Fibroblast of lung (primary cell): Measurements from ENCODE around the gene TRAF3.

Experiments
- EZH2 ChIP-seq: IDR thresholded peaks from 2 replicates; pipeline ENCODE4 v1.5.1; 2012; ENCODE audit warnings: low read length, control low read depth, mild to moderate bottlenecking; ENCODE audit errors: missing control alignments
- TF ChIP-seq, protein P1 (sequence below), 2 donors: IDR thresholded peaks in 1 of 2; conservative IDR thresholded peaks in 1 of 2; 1 replicate in 1 of 2; 2 replicates in 1 of 2; pipeline ENCODE4 v1.5.1; 2011 to 2012; ENCODE audit warnings: low read length in 2 of 2, control low read depth in 1 of 2, inconsistent platforms in 1 of 2, low read depth in 1 of 2, mild to moderate bottlenecking in 1 of 2

DNA sequence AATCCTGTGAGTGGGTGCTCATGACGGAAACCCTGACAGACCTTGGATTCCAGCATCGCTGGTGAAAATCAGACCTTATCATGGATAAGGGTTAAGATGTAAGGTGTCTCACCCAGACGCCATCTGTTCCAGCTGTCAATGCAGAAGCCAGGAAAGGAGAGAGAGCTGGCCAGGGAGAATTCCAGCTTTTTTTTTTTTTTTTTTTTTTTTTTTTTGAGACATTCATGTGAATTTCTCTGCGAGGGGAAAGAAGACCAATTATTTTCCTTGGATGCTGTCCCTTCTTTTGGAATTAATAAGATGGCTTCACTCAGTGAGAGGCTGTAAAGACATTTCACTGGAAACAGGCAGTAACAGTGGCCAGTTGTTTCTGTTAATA, 1.8 kb downstream of the TRAF3 start:
- TF ChIP-seq EZH2: no peak
- TF ChIP-seq, protein P1, sequence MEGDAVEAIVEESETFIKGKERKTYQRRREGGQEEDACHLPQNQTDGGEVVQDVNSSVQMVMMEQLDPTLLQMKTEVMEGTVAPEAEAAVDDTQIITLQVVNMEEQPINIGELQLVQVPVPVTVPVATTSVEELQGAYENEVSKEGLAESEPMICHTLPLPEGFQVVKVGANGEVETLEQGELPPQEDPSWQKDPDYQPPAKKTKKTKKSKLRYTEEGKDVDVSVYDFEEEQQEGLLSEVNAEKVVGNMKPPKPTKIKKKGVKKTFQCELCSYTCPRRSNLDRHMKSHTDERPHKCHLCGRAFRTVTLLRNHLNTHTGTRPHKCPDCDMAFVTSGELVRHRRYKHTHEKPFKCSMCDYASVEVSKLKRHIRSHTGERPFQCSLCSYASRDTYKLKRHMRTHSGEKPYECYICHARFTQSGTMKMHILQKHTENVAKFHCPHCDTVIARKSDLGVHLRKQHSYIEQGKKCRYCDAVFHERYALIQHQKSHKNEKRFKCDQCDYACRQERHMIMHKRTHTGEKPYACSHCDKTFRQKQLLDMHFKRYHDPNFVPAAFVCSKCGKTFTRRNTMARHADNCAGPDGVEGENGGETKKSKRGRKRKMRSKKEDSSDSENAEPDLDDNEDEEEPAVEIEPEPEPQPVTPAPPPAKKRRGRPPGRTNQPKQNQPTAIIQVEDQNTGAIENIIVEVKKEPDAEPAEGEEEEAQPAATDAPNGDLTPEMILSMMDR (conservative IDR thresholded peaks at IDR 0.05 in 1 of 2, IDR thresholded peaks at IDR 0.05 in 1 of 2; ENCODE audit: low read depth in 1 of 2, low read length in 2 of 2): no peak
